Esophagus muscularis mucosa (tissue), 4 donors: ENCODE results near the gene SPATA25.

Experiments used
- CTCF ChIP-seq, 3 experiments: fragments of 200-600 bp in 2 of 3; fragments of 450-650 bp in 1 of 3; sonication (generic) in 2 of 3; IDR thresholded peaks; one replicate each; pipeline ENCODE4 v1.5.1; 2017 to 2019; ENCODE audit warnings: antibody characterized with exemption in 3 of 3, mild to moderate bottlenecking in 2 of 3, moderate library complexity in 1 of 3
- EP300 ChIP-seq: sonication (generic); formaldehyde crosslinking; IDR thresholded peaks from one replicate; pipeline ENCODE4 v1.6.1; 2017; ENCODE audit warnings: antibody characterized with exemption
- POLR2A ChIP-seq: fragments of 450-650 bp; IDR thresholded peaks from one replicate; pipeline ENCODE4 v1.6.1; 2017; ENCODE audit warnings: antibody characterized with exemption, moderate library complexity, mild to moderate bottlenecking, low read depth
- POLR2AphosphoS5 ChIP-seq, 2 donors: sonication (generic); formaldehyde crosslinking; IDR thresholded peaks; one replicate each; pipeline ENCODE4 v1.6.1; 2017; ENCODE audit warnings: antibody characterized with exemption in 2 of 2

DNA sequence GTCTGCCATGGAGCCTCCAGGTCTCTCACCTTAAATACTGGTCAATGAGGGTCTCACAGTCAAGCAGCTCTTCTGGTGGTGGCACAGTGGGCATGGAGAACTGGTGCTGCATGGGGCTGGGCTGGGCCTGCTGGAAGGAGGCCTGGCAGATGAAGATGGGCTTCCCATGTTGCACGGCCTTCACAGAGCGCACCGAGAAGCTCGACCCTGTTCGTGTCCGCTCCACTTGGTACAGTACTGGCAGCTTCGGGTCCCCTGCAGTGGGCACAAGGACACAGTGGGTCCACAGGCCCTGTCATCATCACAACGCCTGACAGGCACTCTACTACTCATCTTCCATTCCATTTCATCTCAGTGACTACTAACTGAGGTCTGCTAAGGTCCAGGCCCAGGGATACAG lies 39.0 kb downstream of the SPATA25 start:
- no peak for TF ChIP-seq CTCF (IDR thresholded peaks at IDR 0.05)
- TF ChIP-seq EP300 = no peak
- TF ChIP-seq POLR2A = no peak
- TF ChIP-seq POLR2AphosphoS5 (IDR thresholded peaks at IDR 0.05) = no peak
